Activated T-helper 1 cell treated with Interleukin-2 at 50 U/mL for 16 hours (primary cell): ENCODE results near the gene LCE2C.

Experiments
- DNase-seq: peaks from one replicate; pipeline ENCODE4 v3.0.0-alpha.2; 2020; ENCODE audit warnings: low read depth

The LCE2C gene

GRCh38 chr1:152725261-152725660, 50.2 kb downstream of the LCE2C start:
- DNase-seq = no peak
